ENCODE results near the gene ACER2. TPM values are rescaled to one million over a fixed set of nuclear protein-coding genes. Genes with fewer than 3 reads are reported as not detected.
"Not testable (repeated sequence)": the region's sequence is repeated elsewhere in the genome, so short reads cannot be mapped to it uniquely, and the experiment has no call there.

Gene ACER2
- total and polyA plus RNA-seq, 2 donors: 0.71 to 2.0 TPM

DNA sequence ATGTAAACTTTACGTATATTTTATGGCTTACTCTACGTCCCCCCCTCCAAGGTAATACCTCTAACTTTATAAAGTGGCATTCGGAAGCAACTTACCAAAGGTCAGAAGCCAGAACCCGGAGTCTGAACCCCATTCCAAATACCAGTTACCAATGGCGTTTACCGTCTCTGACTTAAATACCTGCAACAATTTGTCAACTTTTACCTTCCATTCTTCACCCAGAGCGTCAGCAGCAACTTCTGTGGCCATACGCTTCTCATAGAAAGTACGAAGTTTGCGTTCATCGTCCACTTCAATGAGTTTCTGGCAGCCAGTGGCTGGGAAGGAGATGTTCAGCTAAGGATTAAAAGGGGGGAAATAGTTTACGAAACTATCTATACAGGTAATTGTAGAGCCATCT, 29.5 kb upstream of the ACER2 start:
- 10% methylated on average over 12 of the region's 12 CpGs for WGBS
- H3K27me3 ChIP-seq (ENCODE audit: control insufficient read depth in 2 of 2, insufficient read depth in 1 of 2, low read length in 1 of 2): no peaks in the 10 kb centered on the region
- peaks cover 0 to 2% of the 10 kb centered on the region in 2 donors for H3K9me3 ChIP-seq (ENCODE audit: control insufficient read depth in 2 of 2, insufficient read depth in 1 of 2, low read length in 1 of 2)

GRCh38 chr9:19379697-19380046, 29.1 kb upstream of the ACER2 start:
- under 1% methylated on average over 30 of the region's 30 CpGs for WGBS
- DNase-seq (ENCODE audit: low read depth in 6 of 9, low spot score in 9 of 9): peak in 6 of 9 donors; percentile 29 to 79 (median 50)
- peak overlapping the region; percentile 95 to 98 for H3K27ac ChIP-seq (ENCODE audit: low read depth in 1 of 2, low read length in 1 of 2)
- peaks cover 29 to 47% of the 10 kb centered on the region in 2 donors for H3K36me3 ChIP-seq (ENCODE audit: control insufficient read depth in 2 of 2, insufficient read depth in 2 of 2, low read length in 1 of 2)
- peak overlapping the region; percentile 64 to 77 for H3K4me3 ChIP-seq (ENCODE audit: low read length in 2 of 2)
- peaks cover 0 to 2% of the 10 kb centered on the region in 2 donors for H3K9me3 ChIP-seq (ENCODE audit: control insufficient read depth in 2 of 2, insufficient read depth in 1 of 2, low read length in 1 of 2)
- peaks cover 12% of the 10 kb centered on the region in 2 donors for H3K4me1 ChIP-seq (ENCODE audit: control insufficient read depth in 2 of 2, insufficient read depth in 2 of 2, low read length in 2 of 2)
- H3K27me3 ChIP-seq (ENCODE audit: control insufficient read depth in 2 of 2, insufficient read depth in 1 of 2, low read length in 1 of 2): no peaks in the 10 kb centered on the region

More for the DNA sequence above, 29.5 kb upstream of the ACER2 start:
- DNase-seq (ENCODE audit: low read depth in 6 of 9, low spot score in 9 of 9): peak in 2 of 9 donors; percentile 2 to 13
- Histone ChIP-seq H3K27ac (ENCODE audit: low read depth in 1 of 2, low read length in 1 of 2) (peak overlapping the region; percentile 95 to 98), H3K36me3 (ENCODE audit: control insufficient read depth in 2 of 2, insufficient read depth in 2 of 2, low read length in 1 of 2) (peaks cover 33 to 50% of the 10 kb centered on the region in 2 donors), H3K4me3 (ENCODE audit: low read length in 2 of 2) (peak overlapping the region; percentile 64 to 77), H3K4me1 (ENCODE audit: control insufficient read depth in 2 of 2, insufficient read depth in 2 of 2, low read length in 2 of 2) (peaks cover 12% of the 10 kb centered on the region in 2 donors)

- Histone ChIP-seq H3K4me3 (ENCODE audit: low read length in 2 of 2) (peak overlapping the region; percentile 64 to 77), H3K27ac (ENCODE audit: low read depth in 1 of 2, low read length in 1 of 2) (peak overlapping the region; percentile 95 to 98), H3K36me3 (ENCODE audit: control insufficient read depth in 2 of 2, insufficient read depth in 2 of 2, low read length in 1 of 2) (peaks cover 23 to 36% of the 10 kb centered on the region in 2 donors), H3K27me3 (ENCODE audit: control insufficient read depth in 2 of 2, insufficient read depth in 1 of 2, low read length in 1 of 2) (no peaks in the 10 kb centered on the region), H3K9me3 (ENCODE audit: control insufficient read depth in 2 of 2, insufficient read depth in 1 of 2, low read length in 1 of 2) (peaks cover 0 to 2% of the 10 kb centered on the region in 2 donors), H3K4me1 (ENCODE audit: control insufficient read depth in 2 of 2, insufficient read depth in 2 of 2, low read length in 2 of 2) (peaks cover 12% of the 10 kb centered on the region in 2 donors)
- WGBS: 61% methylated on average over 6 of the region's 6 CpGs
- peak in 2 of 9 donors; percentile 3 to 7 for DNase-seq (ENCODE audit: low read depth in 6 of 9, low spot score in 9 of 9)
These were observed 28.1 kb upstream of the ACER2 start for GRCh38 chr9:19380826-19381075.

DNA sequence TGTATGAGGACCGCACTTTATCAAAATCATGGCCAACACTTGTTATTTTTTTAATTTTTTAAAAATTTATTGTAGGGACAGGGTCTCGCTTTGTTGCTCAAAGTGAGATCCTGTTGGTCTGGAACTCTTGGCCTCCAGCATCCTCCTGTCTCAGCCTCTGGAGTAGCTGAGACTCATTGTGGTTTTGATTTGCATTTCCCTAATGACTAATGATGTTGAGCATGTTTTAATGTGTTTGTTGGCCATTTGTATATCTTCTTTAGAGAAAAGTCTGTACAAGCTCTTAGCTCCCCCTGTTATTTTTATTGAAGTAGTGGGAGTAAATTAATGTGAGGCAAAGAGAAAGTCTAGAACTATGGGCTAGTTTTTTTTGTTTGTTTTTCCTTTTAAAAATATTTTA, 27.2 kb upstream of the ACER2 start:
- Histone ChIP-seq H3K27ac (ENCODE audit: low read depth in 1 of 2, low read length in 1 of 2) (no peak overlapping the region), H3K4me3 (ENCODE audit: low read length in 2 of 2) (no peak overlapping the region), H3K27me3 (ENCODE audit: control insufficient read depth in 2 of 2, insufficient read depth in 1 of 2, low read length in 1 of 2) (no peaks in the 10 kb centered on the region), H3K9me3 (ENCODE audit: control insufficient read depth in 2 of 2, insufficient read depth in 1 of 2, low read length in 1 of 2) (peaks cover 0 to 2% of the 10 kb centered on the region in 2 donors), H3K4me1 (ENCODE audit: control insufficient read depth in 2 of 2, insufficient read depth in 2 of 2, low read length in 2 of 2) (peaks cover 12% of the 10 kb centered on the region in 2 donors), H3K36me3 (ENCODE audit: control insufficient read depth in 2 of 2, insufficient read depth in 2 of 2, low read length in 1 of 2) (peaks cover 16 to 27% of the 10 kb centered on the region in 2 donors)
- WGBS: 98% methylated on average over 2 of the region's 2 CpGs
- no peak for DNase-seq (ENCODE audit: low read depth in 6 of 9, low spot score in 9 of 9)

- not testable (repeated sequence) for H3K27me3 ChIP-seq (ENCODE audit: control insufficient read depth in 2 of 2, insufficient read depth in 1 of 2, low read length in 1 of 2); H3K4me1 ChIP-seq (ENCODE audit: control insufficient read depth in 2 of 2, insufficient read depth in 2 of 2, low read length in 2 of 2); H3K9me3 ChIP-seq (ENCODE audit: control insufficient read depth in 2 of 2, insufficient read depth in 1 of 2, low read length in 1 of 2); H3K4me3 ChIP-seq (ENCODE audit: low read length in 2 of 2); DNase-seq (ENCODE audit: low read depth in 6 of 9, low spot score in 9 of 9); H3K36me3 ChIP-seq (ENCODE audit: control insufficient read depth in 2 of 2, insufficient read depth in 2 of 2, low read length in 1 of 2); H3K27ac ChIP-seq (ENCODE audit: low read depth in 1 of 2, low read length in 1 of 2)
- WGBS: 98% methylated on average over 14 of the region's 14 CpGs
These were observed 23.6 kb upstream of the ACER2 start for GRCh38 chr9:19385212-19385611.

DNA sequence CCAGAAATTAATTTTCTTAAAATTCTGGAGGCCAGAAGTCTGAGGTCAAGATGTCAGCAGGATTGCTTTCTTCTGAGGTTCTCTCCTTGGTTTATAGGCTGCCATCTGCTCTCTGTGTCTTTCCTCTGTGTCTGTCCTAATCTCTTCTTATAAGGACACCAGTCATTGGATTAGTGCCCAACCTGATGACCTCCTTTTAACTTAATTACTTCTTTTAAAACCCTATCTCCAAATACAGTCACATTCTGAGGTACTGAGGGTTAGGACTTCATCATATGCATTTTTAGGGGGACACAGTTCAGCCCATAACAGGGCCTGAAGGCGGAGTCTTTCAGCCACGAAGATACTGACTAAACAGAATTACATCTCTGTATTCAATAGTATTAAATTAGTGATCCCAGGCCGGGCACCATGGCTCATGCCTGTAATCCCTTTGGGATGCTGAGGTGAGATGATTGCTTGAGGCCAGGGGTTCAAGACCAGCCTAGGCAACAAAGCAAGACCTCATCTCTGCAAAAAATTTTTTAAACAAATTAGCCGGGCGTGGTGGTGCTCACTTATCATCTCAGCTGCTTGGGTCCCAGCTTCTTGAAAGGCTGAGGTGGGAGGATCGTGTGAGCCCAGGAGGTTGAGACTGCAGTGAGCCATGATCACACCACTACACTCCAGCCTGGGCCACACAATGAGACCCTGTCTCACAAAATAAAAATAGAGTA, 22.9 kb upstream of the ACER2 start:
- Histone ChIP-seq H3K4me1 (ENCODE audit: control insufficient read depth in 2 of 2, insufficient read depth in 2 of 2, low read length in 2 of 2) (peaks cover 0 to 2% of the 10 kb centered on the region in 2 donors), H3K36me3 (ENCODE audit: control insufficient read depth in 2 of 2, insufficient read depth in 2 of 2, low read length in 1 of 2) (no peaks in the 10 kb centered on the region), H3K27me3 (ENCODE audit: control insufficient read depth in 2 of 2, insufficient read depth in 1 of 2, low read length in 1 of 2) (no peaks in the 10 kb centered on the region), H3K27ac (ENCODE audit: low read depth in 1 of 2, low read length in 1 of 2) (no peak overlapping the region), H3K9me3 (ENCODE audit: control insufficient read depth in 2 of 2, insufficient read depth in 1 of 2, low read length in 1 of 2) (no peaks in the 10 kb centered on the region), H3K4me3 (ENCODE audit: low read length in 2 of 2) (no peak overlapping the region)
- WGBS: 97% methylated on average over 6 of the region's 6 CpGs
- DNase-seq (ENCODE audit: low read depth in 6 of 9, low spot score in 9 of 9): no peak

GRCh38 chr9:19386502-19387044, 22.2 kb upstream of the ACER2 start:
- Histone ChIP-seq H3K4me1 (ENCODE audit: control insufficient read depth in 2 of 2, insufficient read depth in 2 of 2, low read length in 2 of 2) (no peaks in the 10 kb centered on the region), H3K9me3 (ENCODE audit: control insufficient read depth in 2 of 2, insufficient read depth in 1 of 2, low read length in 1 of 2) (no peaks in the 10 kb centered on the region), H3K27me3 (ENCODE audit: control insufficient read depth in 2 of 2, insufficient read depth in 1 of 2, low read length in 1 of 2) (no peaks in the 10 kb centered on the region), H3K27ac (ENCODE audit: low read depth in 1 of 2, low read length in 1 of 2) (no peak overlapping the region), H3K36me3 (ENCODE audit: control insufficient read depth in 2 of 2, insufficient read depth in 2 of 2, low read length in 1 of 2) (no peaks in the 10 kb centered on the region), H3K4me3 (ENCODE audit: low read length in 2 of 2) (no peak overlapping the region)
- WGBS: 77% methylated on average over 2 of the region's 2 CpGs
- DNase-seq (ENCODE audit: low read depth in 6 of 9, low spot score in 9 of 9): no peak

DNA sequence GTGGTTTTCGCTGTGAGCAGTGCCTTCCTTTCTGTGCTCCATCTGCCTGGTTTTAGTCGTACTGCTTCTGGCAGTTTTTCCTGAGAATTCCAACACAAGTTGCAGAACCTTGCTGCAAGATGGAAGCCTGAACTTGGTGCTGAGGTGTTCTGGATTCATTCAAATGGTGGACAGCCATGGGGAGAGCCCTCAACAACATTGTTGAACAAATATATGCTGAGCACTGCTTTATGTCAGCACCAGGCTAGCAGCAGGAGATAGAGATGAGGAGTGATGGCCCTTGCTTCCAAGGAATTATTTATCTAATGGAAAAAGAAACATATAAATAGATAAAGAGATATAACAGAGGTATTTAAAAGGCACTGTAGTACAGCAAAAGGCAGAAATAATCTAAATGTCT, 21.5 kb upstream of the ACER2 start:
- H3K27ac ChIP-seq (ENCODE audit: low read depth in 1 of 2, low read length in 1 of 2): no peak overlapping the region
- H3K27me3 ChIP-seq (ENCODE audit: control insufficient read depth in 2 of 2, insufficient read depth in 1 of 2, low read length in 1 of 2): no peaks in the 10 kb centered on the region
- 90% methylated on average over 2 of the region's 2 CpGs for WGBS
- no peaks in the 10 kb centered on the region for H3K36me3 ChIP-seq (ENCODE audit: control insufficient read depth in 2 of 2, insufficient read depth in 2 of 2, low read length in 1 of 2)
- no peak for DNase-seq (ENCODE audit: low read depth in 6 of 9, low spot score in 9 of 9)
- H3K4me1 ChIP-seq (ENCODE audit: control insufficient read depth in 2 of 2, insufficient read depth in 2 of 2, low read length in 2 of 2): no peaks in the 10 kb centered on the region
- H3K4me3 ChIP-seq (ENCODE audit: low read length in 2 of 2): no peak overlapping the region
- no peaks in the 10 kb centered on the region for H3K9me3 ChIP-seq (ENCODE audit: control insufficient read depth in 2 of 2, insufficient read depth in 1 of 2, low read length in 1 of 2)

GRCh38 chr9:19389539-19389938, 19.3 kb upstream of the ACER2 start:
- not testable (repeated sequence) for H3K36me3 ChIP-seq (ENCODE audit: control insufficient read depth in 2 of 2, insufficient read depth in 2 of 2, low read length in 1 of 2); DNase-seq (ENCODE audit: low read depth in 6 of 9, low spot score in 9 of 9); H3K4me1 ChIP-seq (ENCODE audit: control insufficient read depth in 2 of 2, insufficient read depth in 2 of 2, low read length in 2 of 2); H3K27ac ChIP-seq (ENCODE audit: low read depth in 1 of 2, low read length in 1 of 2); H3K9me3 ChIP-seq (ENCODE audit: control insufficient read depth in 2 of 2, insufficient read depth in 1 of 2, low read length in 1 of 2); H3K27me3 ChIP-seq (ENCODE audit: control insufficient read depth in 2 of 2, insufficient read depth in 1 of 2, low read length in 1 of 2); H3K4me3 ChIP-seq (ENCODE audit: low read length in 2 of 2)
- WGBS: 98% methylated on average over 4 of the region's 4 CpGs

Measured in thymus (tissue), 11 donors.